IgD-negative memory B cell (primary cell): Measurements from ENCODE around the gene SLC24A3. TPM values are rescaled to one million over a fixed set of nuclear protein-coding genes. Genes with fewer than 3 reads are reported as not detected.

Source experiments
- H3K27ac Mint-ChIP-seq, 3 donors: one replicate each; pipeline ENCODE4 v1.8.0; 2020 to 2022; ENCODE audit warnings: mild to moderate bottlenecking in 3 of 3, mixed read lengths in 3 of 3, moderate library complexity in 1 of 3
- H3K27me3 Mint-ChIP-seq: one replicate; pipeline ENCODE4 v1.8.0; 2021; ENCODE audit warnings: mixed read lengths
- H3K36me3 Mint-ChIP-seq: one replicate; pipeline ENCODE4 v1.8.0; 2020; ENCODE audit warnings: mild to moderate bottlenecking, mixed read lengths
- H3K4me1 Mint-ChIP-seq, 3 donors: one replicate each; pipeline ENCODE4 v1.8.0; 2020 to 2022; ENCODE audit warnings: mixed read lengths in 3 of 3, mild to moderate bottlenecking in 1 of 3
- H3K4me3 Mint-ChIP-seq, 4 donors: one replicate each; pipeline ENCODE4 v1.8.0; 2020 to 2022; ENCODE audit warnings: mild to moderate bottlenecking in 4 of 4, mixed read lengths in 4 of 4, moderate library complexity in 3 of 4
- H3K9me3 Mint-ChIP-seq, 3 donors: one replicate each; pipeline ENCODE4 v1.8.0; 2020 to 2021; ENCODE audit warnings: mixed read lengths in 3 of 3, mild to moderate bottlenecking in 1 of 3
- polyA plus RNA-seq: library from polyadenylated mRNA; unstranded; fragments of 300-500 nt; fragmentation: Illumina TruSeq; gene quantifications from one replicate; pipeline ENCODE4 v1.2.3, GENCODE V29; 2021

The SLC24A3 gene
- polyA plus RNA-seq, 1 donor from 2014 or later: not detected

- Mint-ChIP-seq H3K9me3 (no peaks in the 10 kb centered on the region), H3K36me3 (no peaks in the 10 kb centered on the region), H3K27ac (no peak overlapping the region), H3K4me3 (no peak overlapping the region), H3K27me3 (peaks cover 4% of the 10 kb centered on the region), H3K4me1 (no peaks in the 10 kb centered on the region)
Observed at GRCh38 chr20:19605786-19606485, 393.5 kb downstream of the SLC24A3 start.

GRCh38 chr20:19609642-19610223 lies 397.3 kb downstream of the SLC24A3 start:
- Mint-ChIP-seq H3K4me3 (no peak overlapping the region), H3K9me3 (no peaks in the 10 kb centered on the region), H3K27me3 (peaks cover 13% of the 10 kb centered on the region), H3K36me3 (no peaks in the 10 kb centered on the region), H3K4me1 (no peaks in the 10 kb centered on the region), H3K27ac (no peak overlapping the region)

- no peaks in the 10 kb centered on the region for H3K4me1 Mint-ChIP-seq
- H3K36me3 Mint-ChIP-seq: no peaks in the 10 kb centered on the region
- no peaks in the 10 kb centered on the region for H3K9me3 Mint-ChIP-seq
- H3K4me3 Mint-ChIP-seq: no peak overlapping the region
- no peak overlapping the region for H3K27ac Mint-ChIP-seq
- H3K27me3 Mint-ChIP-seq: peaks cover 20% of the 10 kb centered on the region
Observed at GRCh38 chr20:19615629-19616028, 403.2 kb downstream of the SLC24A3 start.

- H3K27ac Mint-ChIP-seq: no peak overlapping the region
- no peak overlapping the region for H3K4me3 Mint-ChIP-seq
- H3K4me1 Mint-ChIP-seq: no peaks in the 10 kb centered on the region
- no peaks in the 10 kb centered on the region for H3K36me3 Mint-ChIP-seq
- peaks cover 20% of the 10 kb centered on the region for H3K27me3 Mint-ChIP-seq
- no peaks in the 10 kb centered on the region for H3K9me3 Mint-ChIP-seq
Observed at GRCh38 chr20:19616081-19616480, 403.6 kb downstream of the SLC24A3 start.

- H3K9me3 Mint-ChIP-seq: no peaks in the 10 kb centered on the region
- H3K36me3 Mint-ChIP-seq: no peaks in the 10 kb centered on the region
- H3K4me3 Mint-ChIP-seq: no peak overlapping the region
- H3K4me1 Mint-ChIP-seq: no peaks in the 10 kb centered on the region
- H3K27me3 Mint-ChIP-seq: peaks cover 20% of the 10 kb centered on the region
- no peak overlapping the region for H3K27ac Mint-ChIP-seq
Observed at GRCh38 chr20:19616620-19617019, 404.2 kb downstream of the SLC24A3 start.

GRCh38 chr20:19617256-19617655 lies 404.8 kb downstream of the SLC24A3 start:
- no peak overlapping the region for H3K27ac Mint-ChIP-seq

GRCh38 chr20:19618711-19619110 lies 406.3 kb downstream of the SLC24A3 start:
- H3K36me3 Mint-ChIP-seq: no peaks in the 10 kb centered on the region
- peaks cover 15% of the 10 kb centered on the region for H3K27me3 Mint-ChIP-seq
- H3K9me3 Mint-ChIP-seq: no peaks in the 10 kb centered on the region
- H3K27ac Mint-ChIP-seq: no peak overlapping the region
- H3K4me3 Mint-ChIP-seq: no peak overlapping the region
- no peaks in the 10 kb centered on the region for H3K4me1 Mint-ChIP-seq

More at GRCh38 chr20:19617256-19617655, 404.8 kb downstream of the SLC24A3 start:
- Mint-ChIP-seq H3K36me3 (no peaks in the 10 kb centered on the region), H3K9me3 (no peaks in the 10 kb centered on the region), H3K4me3 (no peak overlapping the region), H3K4me1 (no peaks in the 10 kb centered on the region), H3K27me3 (peaks cover 16% of the 10 kb centered on the region)

- Mint-ChIP-seq H3K9me3 (peaks cover 0 to 7% (median 0%) of the 10 kb centered on the region in 3 donors), H3K27me3 (peaks cover 10% of the 10 kb centered on the region), H3K4me3 (no peak overlapping the region), H3K27ac (no peak overlapping the region), H3K4me1 (no peaks in the 10 kb centered on the region), H3K36me3 (no peaks in the 10 kb centered on the region)
Observed at GRCh38 chr20:19619904-19620430, 407.5 kb downstream of the SLC24A3 start.

- H3K9me3 Mint-ChIP-seq: peaks cover 0 to 7% (median 0%) of the 10 kb centered on the region in 3 donors
- H3K4me1 Mint-ChIP-seq: no peaks in the 10 kb centered on the region
- H3K4me3 Mint-ChIP-seq: no peak overlapping the region
- no peak overlapping the region for H3K27ac Mint-ChIP-seq
- H3K27me3 Mint-ChIP-seq: peaks cover 7% of the 10 kb centered on the region
- H3K36me3 Mint-ChIP-seq: no peaks in the 10 kb centered on the region
Observed at GRCh38 chr20:19620446-19620845, 408.0 kb downstream of the SLC24A3 start.

- peaks cover 7% of the 10 kb centered on the region for H3K27me3 Mint-ChIP-seq
- H3K9me3 Mint-ChIP-seq: peaks cover 0 to 7% (median 0%) of the 10 kb centered on the region in 3 donors
- no peak overlapping the region for H3K4me3 Mint-ChIP-seq
- H3K27ac Mint-ChIP-seq: no peak overlapping the region
- H3K36me3 Mint-ChIP-seq: no peaks in the 10 kb centered on the region
- H3K4me1 Mint-ChIP-seq: no peaks in the 10 kb centered on the region
Observed at GRCh38 chr20:19621072-19621471, 408.6 kb downstream of the SLC24A3 start.

- Mint-ChIP-seq H3K4me3 (no peak overlapping the region), H3K27ac (no peak overlapping the region), H3K4me1 (no peaks in the 10 kb centered on the region), H3K36me3 (no peaks in the 10 kb centered on the region), H3K27me3 (peaks cover 2% of the 10 kb centered on the region), H3K9me3 (peaks cover 0 to 7% (median 0%) of the 10 kb centered on the region in 3 donors)
Observed at GRCh38 chr20:19624221-19624965, 412.0 kb downstream of the SLC24A3 start.

- H3K27ac Mint-ChIP-seq: no peak overlapping the region
- H3K27me3 Mint-ChIP-seq: peaks cover 2% of the 10 kb centered on the region
- H3K9me3 Mint-ChIP-seq: peaks cover 0 to 7% (median 0%) of the 10 kb centered on the region in 3 donors
- no peaks in the 10 kb centered on the region for H3K36me3 Mint-ChIP-seq
- H3K4me1 Mint-ChIP-seq: no peaks in the 10 kb centered on the region
- no peak overlapping the region for H3K4me3 Mint-ChIP-seq
Observed at GRCh38 chr20:19625426-19625825, 413.0 kb downstream of the SLC24A3 start.

- no peaks in the 10 kb centered on the region for H3K4me1 Mint-ChIP-seq
- H3K27ac Mint-ChIP-seq: no peak overlapping the region
- no peaks in the 10 kb centered on the region for H3K36me3 Mint-ChIP-seq
- peaks cover 2% of the 10 kb centered on the region for H3K27me3 Mint-ChIP-seq
- H3K4me3 Mint-ChIP-seq: no peak overlapping the region
- H3K9me3 Mint-ChIP-seq: peaks cover 0 to 7% (median 0%) of the 10 kb centered on the region in 3 donors
Observed at GRCh38 chr20:19626896-19627295, 414.5 kb downstream of the SLC24A3 start.

GRCh38 chr20:19628570-19629134 lies 416.2 kb downstream of the SLC24A3 start:
- peaks cover 0 to 7% (median 0%) of the 10 kb centered on the region in 3 donors for H3K9me3 Mint-ChIP-seq
- peaks cover 5% of the 10 kb centered on the region for H3K27me3 Mint-ChIP-seq
- H3K4me1 Mint-ChIP-seq: no peaks in the 10 kb centered on the region
- H3K27ac Mint-ChIP-seq: peak overlapping the region in 1 of 3 donors; percentile 26
- H3K36me3 Mint-ChIP-seq: peaks cover 1% of the 10 kb centered on the region
- peak overlapping the region in 1 of 4 donors; percentile 15 for H3K4me3 Mint-ChIP-seq

- Mint-ChIP-seq H3K4me1 (no peaks in the 10 kb centered on the region), H3K9me3 (no peaks in the 10 kb centered on the region), H3K36me3 (peaks cover 1% of the 10 kb centered on the region), H3K27me3 (peaks cover 5% of the 10 kb centered on the region), H3K27ac (no peak overlapping the region), H3K4me3 (no peak overlapping the region)
Observed at GRCh38 chr20:19631410-19631809, 419.0 kb downstream of the SLC24A3 start.
